ENCODE data around the gene KCNJ4.

The KCNJ4 gene

GRCh38 chr22:38429499-38430068 lies 25.4 kb downstream of the KCNJ4 start:
- no peak for DNase-seq (ENCODE audit: low read depth)

DNA sequence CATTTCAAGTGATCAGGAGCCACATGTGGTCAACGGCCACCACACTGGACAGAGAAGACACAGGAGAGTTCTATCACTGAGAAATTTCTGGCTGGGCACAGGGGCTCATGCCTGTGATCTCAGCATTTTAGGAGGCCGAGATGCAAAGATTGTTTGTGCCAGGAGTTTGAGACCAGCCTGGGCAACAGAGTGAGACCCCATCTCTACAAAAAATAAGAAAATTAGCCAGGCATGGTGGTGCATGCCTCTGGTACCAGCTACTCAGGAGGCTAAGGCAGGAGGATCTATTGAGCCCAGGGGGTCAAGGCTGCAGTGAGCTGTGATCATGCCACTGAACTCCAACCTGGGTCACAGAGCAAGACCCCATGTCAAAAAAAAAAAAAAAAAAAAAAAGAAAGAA lies 26.3 kb downstream of the KCNJ4 start:
- DNase-seq (ENCODE audit: low read depth), result no peak

GRCh38 chr22:38427940-38428339 lies 27.1 kb downstream of the KCNJ4 start:
- no peak for DNase-seq (ENCODE audit: low read depth)

DNA sequence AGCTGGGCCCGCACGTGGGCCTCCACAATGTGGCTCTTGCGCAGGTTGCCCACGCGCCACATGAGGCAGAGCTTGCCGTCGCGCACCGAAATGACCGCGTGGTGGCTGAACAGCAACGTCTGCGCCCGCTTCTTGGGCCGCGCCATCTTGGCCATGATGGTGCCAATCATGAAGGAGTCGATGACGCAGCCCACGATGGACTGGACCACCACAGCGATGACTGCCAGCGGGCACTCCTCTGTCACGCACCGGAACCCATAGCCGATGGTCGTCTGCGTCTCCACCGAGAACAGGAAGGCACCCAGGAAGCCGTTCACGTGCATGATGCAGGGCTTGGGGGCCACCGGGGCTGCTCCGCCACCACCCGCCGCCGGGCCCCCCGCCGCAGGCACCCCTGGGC lies 27.5 kb downstream of the KCNJ4 start:
- DNase-seq (ENCODE audit: low read depth), result no peak

GRCh38 chr22:38426628-38427027 lies 28.4 kb downstream of the KCNJ4 start:
- DNase-seq (ENCODE audit: low read depth), result no peak

- no peak for DNase-seq (ENCODE audit: low read depth)
Measured at GRCh38 chr22:38424525-38425080, 30.4 kb downstream of the KCNJ4 start.

DNA sequence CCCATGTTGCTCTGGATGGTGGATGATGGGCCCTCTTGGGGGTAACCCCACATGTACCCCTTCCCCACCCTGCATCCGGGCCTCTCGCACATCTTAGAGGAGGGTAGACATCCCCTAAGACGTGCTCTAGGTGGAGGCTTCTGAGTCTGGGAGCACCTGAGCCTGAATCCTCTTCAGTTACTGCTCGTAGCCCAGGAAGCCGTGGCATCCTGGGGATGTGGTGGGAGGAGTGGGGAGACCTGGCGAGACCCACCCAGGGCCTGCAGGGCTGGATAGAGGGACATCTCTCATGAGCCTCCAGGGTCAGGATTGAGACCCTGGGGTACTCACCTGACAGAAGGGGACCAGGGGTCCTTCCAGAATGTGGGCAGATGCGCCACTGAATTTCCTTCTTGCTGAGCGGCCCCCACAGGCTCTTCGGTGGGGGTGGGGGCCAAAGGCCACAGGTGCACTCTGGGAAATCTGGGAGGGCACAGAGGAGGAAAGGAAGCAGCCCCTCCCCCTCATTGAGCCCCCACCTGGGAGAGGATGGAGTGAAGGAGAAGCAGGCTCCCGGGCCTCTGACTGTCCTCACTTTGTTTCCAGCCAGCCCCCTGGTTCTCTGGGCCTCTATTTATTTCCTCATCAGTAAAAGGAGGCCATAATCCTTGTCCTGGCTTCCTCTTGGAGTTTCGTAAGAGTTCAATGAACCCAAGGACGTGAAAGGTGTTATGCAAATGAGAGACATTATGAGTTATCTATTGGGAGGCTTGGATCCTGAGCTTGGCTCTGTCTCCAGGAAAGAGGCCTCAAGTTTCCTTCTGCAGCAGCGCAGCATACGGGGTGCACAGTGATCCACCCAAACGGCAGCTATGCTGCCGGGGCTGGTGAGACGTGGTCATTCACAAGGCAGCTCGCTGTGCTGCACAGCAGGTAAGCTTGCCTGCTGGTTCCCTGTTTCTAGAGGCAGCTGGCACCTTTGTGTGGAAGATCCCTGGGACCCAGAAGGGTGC lies 31.2 kb downstream of the KCNJ4 start:
- no peak for DNase-seq (ENCODE audit: low read depth)

DNA sequence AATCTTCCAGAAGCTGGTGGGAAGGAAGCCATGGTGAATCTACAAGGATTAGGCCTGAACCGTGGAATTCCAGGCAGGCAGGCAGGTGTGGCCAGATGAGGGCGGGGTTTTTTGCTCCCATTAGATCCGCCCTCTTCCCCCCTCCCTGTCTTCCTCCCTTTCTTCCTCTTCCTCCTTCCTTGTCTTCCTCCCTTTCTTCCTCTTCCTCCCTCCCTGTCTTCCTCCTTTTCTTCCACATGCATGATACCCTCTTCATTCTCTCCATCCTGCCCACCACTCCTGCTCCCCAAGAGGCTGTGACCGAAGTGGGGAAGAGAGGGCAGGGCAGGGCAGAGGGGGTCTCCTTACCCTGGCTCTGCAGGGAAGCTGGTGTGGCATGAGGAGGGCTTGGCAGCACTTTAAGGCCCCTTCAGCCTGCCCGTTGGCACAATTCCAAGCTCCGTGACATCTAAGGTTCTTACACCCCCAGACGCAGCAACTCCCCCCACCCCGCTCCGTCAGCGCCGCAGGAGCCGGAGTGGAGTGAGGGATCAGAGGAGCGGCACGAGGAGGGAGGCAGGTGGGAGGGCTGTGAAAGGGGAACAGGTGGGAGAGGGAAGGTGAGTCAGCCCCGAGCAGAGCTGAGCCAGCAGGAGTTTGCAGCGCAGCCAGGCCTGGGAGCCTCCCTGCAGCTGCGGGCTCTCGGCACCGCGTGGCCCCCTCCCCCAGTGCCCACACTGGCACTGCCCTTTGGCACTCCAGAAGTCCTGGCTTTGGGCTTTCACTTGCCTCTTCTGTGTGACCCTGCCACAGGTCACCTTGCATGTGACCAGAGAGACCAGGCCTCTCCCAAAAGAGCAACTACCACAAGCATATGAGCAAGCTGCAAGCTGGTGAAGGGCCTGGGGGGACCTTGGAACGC lies 32.1 kb downstream of the KCNJ4 start:
- DNase-seq (ENCODE audit: low read depth), result no peak

DNA sequence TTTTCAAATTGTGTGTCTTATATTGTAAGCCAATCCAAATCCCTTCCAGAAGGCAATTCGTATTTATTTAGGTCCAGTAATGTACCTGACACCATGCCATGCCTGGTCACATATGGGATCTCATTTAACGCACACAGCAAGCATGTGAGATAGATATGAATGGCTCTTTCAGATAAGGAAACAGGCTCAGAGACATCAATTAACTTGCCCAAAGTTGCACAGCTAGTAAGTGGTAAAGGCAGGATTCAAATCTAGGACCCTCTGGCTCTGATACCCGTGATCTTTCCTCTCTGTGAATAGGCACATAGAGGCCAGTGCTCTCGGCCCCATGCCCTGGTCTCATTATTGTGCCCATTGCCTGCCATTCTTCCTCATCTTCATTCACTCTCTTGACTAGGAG lies 34.3 kb downstream of the KCNJ4 start:
- DNase-seq (ENCODE audit: low read depth), result no peak

- DNase-seq (ENCODE audit: low read depth), result no peak
Measured at GRCh38 chr22:38419858-38420160, 35.2 kb downstream of the KCNJ4 start.

- DNase-seq (ENCODE audit: low read depth), result no peak
Measured at GRCh38 chr22:38419121-38419857, 35.7 kb downstream of the KCNJ4 start.

DNA sequence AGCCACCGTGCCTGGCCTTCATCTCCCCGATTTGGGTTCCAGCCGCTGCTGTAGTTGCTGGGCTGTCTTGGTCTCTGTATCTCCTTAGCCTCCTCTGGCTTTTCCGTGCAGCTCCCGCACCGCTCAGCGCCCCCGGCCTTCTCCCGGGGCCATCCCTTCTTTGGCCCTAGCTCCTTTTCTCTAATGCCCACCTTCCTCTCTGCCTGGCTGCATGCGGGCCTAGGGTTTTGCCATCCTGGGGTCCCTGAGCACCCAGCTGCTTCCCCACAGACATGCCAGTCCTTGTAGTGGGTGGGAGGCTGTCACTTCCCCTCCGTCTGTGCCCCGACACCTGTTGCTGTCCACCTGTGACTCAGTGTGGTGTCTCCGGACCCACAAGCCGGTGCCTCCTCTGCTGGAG lies 36.4 kb downstream of the KCNJ4 start:
- DNase-seq (ENCODE audit: low read depth), result no peak

DNA sequence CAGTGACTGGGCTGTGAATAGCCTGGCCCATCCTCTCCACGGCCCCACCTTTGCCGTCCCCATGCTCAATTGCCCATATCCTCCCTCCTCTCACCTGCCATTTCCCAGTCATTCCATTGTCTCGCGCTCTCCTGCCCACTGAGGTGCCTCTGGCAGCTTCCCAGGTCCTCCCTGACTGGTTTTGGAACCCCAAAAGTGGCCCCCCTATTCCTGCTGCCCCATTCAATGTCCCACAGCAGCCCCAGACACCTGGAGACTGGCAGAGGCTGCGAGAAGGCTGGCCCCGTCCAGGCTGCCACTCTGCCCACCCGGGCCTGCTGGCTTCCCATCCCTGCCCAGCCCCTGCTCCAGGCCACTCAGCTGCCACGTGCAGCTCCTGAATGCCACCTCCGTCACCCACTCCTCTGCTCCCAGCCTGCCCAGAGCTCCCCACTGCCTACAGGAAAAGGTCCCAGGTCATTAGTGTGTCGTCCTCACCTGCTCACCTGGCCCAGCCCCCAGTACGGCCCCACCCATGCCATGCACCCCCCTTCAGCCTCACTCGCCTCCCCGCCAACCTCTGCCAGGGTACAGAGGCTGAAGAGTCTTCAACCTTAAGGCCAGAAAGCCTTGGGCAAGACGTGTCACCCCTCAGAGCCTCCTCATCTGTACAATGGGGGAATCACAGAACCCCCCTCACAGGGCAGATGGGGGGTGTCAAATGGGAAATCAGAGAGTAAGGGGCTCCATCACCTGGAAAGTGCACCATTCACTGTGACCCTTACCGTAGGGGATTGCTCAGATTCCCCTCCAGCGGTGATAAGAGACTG lies 37.5 kb downstream of the KCNJ4 start:
- DNase-seq (ENCODE audit: low read depth), result no peak

DNA sequence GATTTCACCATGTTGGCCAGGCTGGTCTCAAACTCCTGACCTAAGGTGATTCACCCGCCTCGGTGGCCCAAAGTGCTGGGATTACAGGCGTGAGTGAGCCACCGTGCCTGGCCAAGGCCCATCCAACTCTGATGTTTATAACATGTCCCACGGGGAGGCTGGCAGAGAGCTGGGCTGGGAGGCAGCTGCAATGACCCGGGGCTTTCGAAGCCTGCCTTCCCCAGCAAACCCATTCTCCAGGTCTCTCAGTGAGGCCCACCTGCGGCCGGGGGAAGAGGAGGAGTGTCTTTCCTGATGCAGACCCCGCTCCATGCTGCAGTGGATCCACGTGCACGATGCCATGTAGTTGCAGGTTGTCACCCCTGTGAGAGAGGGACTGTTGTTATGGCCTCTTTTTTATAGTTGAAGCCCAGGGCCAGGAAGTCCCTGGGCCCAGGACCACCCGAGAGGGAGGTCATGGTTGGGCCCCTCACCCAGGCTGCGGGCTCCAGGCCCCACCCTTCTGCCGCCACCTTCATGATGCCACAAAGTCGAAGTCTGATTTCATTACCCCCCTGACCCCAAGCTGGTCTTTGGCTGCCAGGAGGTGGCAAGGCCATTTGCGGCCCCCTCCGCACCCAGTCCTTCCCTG lies 38.3 kb downstream of the KCNJ4 start:
- no peak for DNase-seq (ENCODE audit: low read depth)

DNA sequence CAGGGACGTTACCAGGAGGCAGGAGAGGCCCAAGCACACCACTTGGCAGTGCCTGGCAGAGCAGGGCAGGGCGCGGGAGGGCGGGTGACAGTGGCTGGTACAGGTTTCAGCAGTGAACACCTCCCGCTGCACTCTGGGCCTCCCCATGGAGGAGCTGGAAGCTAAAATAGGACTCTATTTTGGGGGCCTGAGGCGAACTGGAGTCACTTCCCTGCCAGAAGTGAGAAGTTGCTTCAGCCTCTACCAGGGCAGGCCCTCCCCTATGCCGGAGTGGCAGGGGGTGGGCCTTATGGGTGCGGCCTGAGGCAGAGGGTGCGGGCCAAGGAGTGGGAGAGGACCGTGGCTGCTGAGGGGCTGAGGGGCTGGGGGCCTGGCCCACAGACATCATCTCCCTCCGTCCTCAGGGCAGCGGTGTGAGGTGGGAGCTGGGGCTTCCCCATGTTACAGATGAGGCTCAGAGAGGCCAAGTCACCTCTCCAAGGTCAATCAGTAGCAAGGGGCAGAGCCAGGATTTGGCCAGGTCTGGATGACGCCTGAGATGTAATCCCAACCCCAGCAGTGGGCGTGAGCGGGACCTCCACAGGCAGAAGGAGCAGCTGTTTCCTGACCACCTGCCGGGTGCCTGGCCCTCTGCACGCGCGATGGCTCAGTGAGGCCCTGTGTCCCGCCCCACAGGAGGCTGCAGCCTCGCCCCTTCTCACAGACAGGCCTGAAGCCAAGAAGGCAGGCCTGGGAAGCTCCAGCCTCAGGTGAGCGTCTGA lies 39.3 kb downstream of the KCNJ4 start:
- DNase-seq (ENCODE audit: low read depth), result no peak

DNA sequence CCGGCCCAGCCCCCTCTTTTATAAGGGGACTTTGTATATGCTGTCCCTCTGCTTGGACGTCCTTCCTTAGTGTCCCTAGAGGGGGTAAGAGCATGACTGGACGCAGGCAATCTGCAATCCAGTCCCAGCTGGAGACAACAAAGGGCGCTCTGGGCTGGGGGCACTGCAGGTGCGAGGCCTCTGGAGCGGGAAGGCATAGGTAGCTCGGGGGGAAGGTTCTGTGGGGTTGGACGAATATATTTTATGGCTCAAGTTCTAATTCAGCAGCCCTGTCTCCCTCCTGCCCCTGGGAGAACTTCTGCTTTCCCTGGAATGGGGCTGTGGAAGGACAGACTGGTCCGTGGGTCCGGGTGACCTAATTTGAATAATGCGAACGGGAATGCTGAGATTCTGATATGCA lies 40.0 kb downstream of the KCNJ4 start:
- no peak for DNase-seq (ENCODE audit: low read depth)

- no peak for DNase-seq (ENCODE audit: low read depth)
Measured at GRCh38 chr22:38414009-38414395, 41.0 kb downstream of the KCNJ4 start.

DNA sequence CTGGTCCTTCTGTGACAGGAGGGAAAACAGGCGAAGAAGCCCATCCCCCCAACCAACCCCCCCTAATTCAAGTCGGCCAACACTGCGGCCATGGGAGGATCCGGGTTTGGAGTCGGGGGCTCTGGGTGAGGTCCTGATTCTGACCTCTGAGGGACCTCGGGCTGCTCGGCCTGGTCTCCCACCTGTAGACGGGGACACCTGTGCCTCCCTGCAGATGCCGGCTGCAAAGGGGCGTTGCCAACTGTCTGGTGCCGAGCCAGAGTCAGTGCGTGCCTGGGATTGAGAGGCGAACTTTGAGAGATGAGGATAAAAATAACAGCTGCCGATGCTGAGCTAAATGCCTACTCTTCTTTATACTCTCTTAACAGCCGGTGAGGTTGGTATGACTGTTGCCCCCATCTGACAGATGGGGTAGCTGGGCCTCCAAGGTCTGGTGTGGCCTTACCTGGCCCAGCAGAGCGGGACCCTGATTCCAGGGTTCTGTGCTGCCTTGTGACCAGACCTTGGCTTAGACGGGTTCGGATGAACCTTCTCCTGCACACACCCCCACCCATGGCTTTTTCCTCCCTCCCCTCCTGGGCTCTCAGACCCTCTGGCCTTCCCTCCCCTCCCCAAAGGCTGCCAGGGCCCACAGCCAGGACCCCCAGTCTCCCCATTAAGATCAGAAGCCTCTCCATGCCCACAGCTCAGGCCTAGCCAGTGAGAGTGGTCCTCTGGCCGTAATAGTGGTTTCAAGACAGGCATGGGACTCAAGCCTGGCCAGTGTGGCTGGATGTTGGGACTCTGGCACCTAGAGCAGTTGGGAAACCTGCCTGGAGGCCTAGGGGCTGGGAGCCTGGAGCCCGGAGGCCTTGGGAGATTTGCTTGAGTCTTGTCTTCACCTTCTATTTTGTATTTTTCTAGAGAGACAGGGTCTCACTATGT lies 41.7 kb downstream of the KCNJ4 start:
- no peak for DNase-seq (ENCODE audit: low read depth)
